HTERT RPE-1 (cell line): ENCODE data around the gene PATJ.

ENCODE experiments used
- in situ Hi-C: fragments of 300-500 bp; cut with MboI; formaldehyde crosslinking; loops from 4 replicates; pipeline ENCODE4 v1.14.3; 2020; ENCODE audit warnings: low sequenced_read_pairs

PATJ gene

GRCh38 chr1:61979729-61980128 is 237.4 kb downstream of the PATJ start:
- in situ Hi-C loops = no loop called here

GRCh38 chr1:61980561-61980960 is 238.3 kb downstream of the PATJ start:
- in situ Hi-C loops = no loop called here

DNA sequence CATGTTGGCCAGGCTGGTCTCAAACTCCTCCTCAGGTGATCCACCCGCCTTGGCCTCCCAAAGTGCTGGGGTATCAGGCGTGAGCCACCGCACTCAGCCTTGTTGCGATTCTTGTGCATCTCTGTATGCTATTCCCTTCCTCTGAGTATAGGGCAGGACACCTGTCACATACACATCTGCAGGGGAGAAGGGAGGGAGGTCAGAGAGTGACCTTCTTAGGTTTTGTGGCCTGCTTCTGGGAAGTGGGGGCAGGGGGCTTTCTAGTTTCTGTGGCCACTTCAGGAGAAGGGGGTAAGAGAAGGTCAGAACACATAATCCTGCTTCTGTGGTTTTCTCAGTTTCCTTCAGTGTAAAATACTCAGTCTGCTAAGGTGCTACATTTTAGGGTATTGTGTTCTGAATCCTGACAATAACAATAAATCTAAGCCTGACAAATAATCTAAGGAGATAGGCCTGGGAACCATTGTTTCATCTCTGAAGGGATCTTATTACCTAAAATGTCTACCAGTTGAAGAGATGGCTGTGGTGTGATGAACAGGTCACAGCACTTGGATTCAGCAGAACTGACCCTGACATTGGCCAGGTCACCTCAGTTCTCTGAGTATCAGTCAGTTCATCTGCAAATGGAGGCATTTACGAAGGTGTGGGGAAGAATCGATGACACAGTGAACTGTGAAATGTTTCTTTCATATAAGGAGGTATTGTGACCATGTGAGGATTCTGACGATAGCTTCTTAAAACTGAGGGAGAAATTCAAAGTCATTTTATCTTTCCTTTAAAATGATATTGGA is 239.8 kb downstream of the PATJ start:
- in situ Hi-C loops = no loop called here

GRCh38 chr1:61983236-61983635 is 241.0 kb downstream of the PATJ start:
- in situ Hi-C loops = no loop called here

GRCh38 chr1:61992257-61992656 is 250.0 kb downstream of the PATJ start:
- in situ Hi-C loops = no loop called here

- in situ Hi-C loops = no loop called here
Measured at GRCh38 chr1:61993331-61993961, 251.2 kb downstream of the PATJ start.

- in situ Hi-C loops = no loop called here
Measured at GRCh38 chr1:61995641-61996040, 253.4 kb downstream of the PATJ start.

DNA sequence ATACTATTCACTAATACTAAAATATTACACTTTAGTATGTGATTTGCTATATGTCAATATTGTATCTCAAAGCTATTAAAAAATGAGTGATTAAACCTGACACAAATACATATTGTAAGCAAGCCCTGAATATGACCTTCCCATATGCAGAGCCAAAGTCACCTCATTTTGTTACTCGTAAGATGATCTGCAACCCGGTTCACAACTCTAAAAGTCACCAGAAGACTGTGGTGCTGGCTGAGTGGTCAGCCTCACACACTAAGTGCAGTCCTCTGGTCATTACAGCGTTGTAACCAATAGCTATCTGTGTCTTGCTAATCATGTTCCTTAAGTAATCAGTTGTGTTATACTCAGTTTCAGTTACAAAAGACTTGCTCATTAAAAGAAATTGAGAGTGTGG is 254.8 kb downstream of the PATJ start:
- in situ Hi-C loops = no loop called here

GRCh38 chr1:62003777-62004176 is 261.5 kb downstream of the PATJ start:
- in situ Hi-C loops = no loop called here

DNA sequence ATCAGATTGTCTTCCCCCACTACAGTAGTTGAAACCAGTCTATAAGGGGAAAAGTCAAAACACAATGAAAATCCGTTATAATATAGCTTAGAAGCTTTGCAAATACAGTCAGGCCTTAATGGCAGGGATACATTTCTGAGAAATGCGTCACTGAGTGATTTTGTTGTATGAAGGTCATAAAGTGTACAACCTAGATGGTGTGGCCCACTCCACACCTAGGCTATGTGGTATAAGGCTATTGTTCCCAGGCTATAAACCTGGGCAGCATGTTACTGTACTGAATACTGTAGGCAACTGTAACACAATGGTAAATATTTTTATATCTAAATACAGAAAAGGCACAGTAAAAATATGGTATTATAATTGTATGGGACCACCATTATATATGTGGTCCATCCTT is 264.4 kb downstream of the PATJ start:
- in situ Hi-C loops = no loop called here

- in situ Hi-C loops = no loop called here
Measured at GRCh38 chr1:62011006-62011405, 268.7 kb downstream of the PATJ start.

- in situ Hi-C loops = no loop called here
Measured at GRCh38 chr1:62012095-62012494, 269.8 kb downstream of the PATJ start.

DNA sequence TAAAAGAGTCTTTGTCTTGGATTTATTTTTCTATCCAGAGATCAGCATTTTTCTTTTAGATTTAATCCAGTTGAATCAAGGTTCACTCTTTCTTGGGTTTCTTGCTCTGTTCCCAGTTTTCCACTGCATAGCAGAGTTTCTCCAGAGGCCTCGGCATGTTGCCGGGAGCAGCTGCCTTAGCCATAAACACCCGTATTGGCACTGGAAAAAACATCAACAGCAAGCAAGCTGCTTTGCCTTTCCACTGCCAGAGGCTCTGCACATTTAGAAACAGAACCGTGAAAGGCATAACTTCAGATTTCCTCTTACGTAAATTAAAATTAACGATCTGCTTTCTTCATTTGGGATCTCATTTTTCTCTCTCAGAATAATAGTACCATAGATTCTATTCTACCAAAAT is 270.6 kb downstream of the PATJ start:
- in situ Hi-C loops = no loop called here

GRCh38 chr1:62013264-62013663 is 271.0 kb downstream of the PATJ start:
- in situ Hi-C loops = no loop called here

- in situ Hi-C loops = no loop called here
Measured at GRCh38 chr1:62022382-62022983, 280.2 kb downstream of the PATJ start.

DNA sequence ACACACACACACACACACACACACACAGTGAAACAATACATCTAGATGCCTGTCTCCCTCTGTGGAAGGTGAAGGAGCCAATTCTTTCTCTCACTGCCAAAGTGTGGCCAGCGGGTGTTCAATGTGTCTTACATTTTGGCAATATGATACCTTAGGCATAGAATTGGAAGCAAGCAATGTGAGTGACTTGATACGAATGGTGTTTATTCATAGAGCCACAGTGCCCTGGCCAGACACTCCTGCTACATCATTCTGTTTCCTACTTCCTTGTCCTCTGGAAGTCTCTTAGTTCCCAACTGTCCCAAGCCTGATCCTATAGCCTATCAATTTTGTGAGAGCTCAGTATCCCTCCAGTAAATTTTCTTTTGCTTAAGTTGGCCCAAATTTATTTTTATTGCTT is 282.4 kb downstream of the PATJ start:
- in situ Hi-C loops = no loop called here

DNA sequence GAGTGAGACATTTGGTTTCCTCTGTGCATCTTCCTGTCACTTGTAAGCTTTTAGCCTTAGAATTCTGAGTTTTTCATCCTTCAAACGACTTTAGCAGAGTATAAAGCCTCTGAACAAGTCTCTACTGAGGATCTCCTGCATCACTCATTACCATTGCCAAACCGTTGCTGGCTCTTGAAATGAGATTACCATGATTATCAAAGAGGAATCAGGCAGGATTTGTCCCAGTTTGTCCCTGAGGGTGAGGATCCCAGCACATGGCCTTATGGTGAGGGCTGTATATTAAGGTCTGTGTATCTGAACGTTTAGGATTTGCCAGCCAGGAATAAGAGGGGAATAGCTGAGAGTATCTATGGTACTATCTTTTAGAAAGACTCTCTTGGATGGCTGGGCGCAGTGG is 282.9 kb downstream of the PATJ start:
- in situ Hi-C loops = no loop called here

DNA sequence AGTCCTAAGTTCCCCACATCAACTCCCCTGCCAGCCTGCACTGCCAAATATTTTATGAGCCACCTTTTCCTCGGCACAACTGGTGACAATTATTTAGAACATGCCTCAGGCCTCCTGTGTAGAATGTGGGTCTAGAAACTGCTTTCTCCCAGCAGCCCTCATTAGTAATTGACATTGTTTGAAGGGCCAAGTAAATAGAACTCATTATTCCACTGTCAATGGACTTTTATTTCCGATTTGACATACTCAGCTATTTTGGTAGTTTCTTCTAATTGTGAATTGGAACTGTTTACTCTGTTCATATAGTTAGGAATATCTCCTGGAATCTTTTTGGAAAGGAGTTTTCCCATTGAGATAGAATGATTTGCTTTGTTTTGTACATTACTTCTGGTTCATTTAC is 283.6 kb downstream of the PATJ start:
- in situ Hi-C loops = no loop called here

- in situ Hi-C loops = no loop called here
Measured at GRCh38 chr1:62029704-62030103, 287.4 kb downstream of the PATJ start.

DNA sequence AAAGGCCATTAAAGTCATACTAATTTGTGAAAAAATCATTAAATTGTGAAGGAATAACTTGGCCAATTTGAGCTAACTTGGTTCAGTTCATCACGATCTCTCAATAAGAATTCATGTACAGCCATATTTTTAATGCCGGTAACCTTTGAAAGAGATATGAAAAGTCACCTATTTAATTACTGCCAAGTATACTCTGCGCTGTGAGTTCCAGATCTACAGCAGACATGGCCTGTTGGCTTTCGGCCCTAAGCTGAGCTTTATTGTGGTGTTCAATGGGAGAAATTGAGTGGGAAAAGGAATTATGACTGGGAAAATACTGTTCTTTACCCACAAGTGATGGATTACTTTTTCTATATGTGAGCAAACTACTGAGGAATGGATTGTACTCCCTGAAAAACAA is 292.5 kb downstream of the PATJ start:
- in situ Hi-C loops = no loop called here

DNA sequence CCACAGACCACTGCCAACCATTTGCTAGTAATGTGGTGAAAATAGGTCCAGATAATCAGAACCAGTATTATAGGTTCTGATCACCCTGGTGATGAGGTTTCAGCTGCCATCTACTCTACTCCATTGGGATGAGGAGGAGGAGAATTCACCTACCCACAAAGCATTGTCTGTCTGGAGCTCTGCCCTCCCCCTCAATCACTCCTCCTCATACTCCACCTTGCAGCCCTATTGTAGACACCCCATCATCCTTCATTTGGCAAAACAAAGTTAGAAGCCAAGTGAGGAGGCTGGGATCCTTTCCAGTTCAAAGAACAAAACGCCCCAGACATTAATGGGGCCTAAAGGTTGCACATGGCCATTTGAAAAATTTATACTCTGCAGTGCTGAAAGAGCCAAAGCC is 295.0 kb downstream of the PATJ start:
- in situ Hi-C loops = no loop called here

DNA sequence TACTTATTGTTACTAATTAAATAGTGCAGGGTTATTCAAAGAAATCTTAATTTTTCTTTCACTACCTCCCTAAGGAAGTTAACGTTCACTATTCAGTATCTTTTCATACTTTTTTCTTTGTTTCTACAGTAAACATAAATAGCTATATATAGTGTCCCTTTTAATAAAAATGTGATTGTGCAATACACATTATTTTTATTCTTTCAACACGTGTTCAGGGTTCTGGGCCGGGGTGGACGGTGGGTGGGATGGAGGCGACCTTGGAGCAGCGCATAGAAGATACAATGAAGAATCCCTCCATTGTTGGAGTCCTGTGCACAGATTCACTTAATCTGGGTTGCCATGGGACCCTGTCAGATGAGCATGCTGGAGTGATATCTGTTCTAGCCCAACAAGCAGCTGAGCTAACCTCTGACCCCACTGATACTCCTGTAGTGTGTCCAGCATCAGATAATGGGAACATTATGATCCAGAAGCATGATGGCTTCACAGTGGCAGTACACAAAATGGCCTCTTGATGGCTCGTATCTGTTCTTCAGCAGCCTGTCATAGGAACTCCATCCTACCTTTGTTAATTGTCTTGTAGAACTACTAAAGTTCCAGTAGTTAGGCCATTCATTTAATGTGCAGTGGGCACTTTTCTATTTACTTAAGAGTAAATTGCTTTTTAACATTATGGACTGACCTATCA is 296.5 kb downstream of the PATJ start:
- in situ Hi-C loops = no loop called here
